Body of pancreas (tissue), 4 donors: ENCODE data around the gene DYSF.

ENCODE experiments used
- POLR2A ChIP-seq, 3 donors: fragments of 450-650 bp; IDR thresholded peaks; one replicate each; pipeline ENCODE4 v1.6.1; 2016; ENCODE audit warnings: antibody characterized with exemption in 3 of 3, mild to moderate bottlenecking in 2 of 3
- TF ChIP-seq, protein P1 (sequence below), 7 experiments: fragments of 450-650 bp in 4 of 7; fragments of 200-600 bp in 3 of 7; sonication (generic) in 3 of 7; IDR thresholded peaks; one replicate each; pipeline ENCODE4 v1.5.1; 2016 to 2019; ENCODE audit warnings: antibody characterized with exemption in 7 of 7

DNA sequence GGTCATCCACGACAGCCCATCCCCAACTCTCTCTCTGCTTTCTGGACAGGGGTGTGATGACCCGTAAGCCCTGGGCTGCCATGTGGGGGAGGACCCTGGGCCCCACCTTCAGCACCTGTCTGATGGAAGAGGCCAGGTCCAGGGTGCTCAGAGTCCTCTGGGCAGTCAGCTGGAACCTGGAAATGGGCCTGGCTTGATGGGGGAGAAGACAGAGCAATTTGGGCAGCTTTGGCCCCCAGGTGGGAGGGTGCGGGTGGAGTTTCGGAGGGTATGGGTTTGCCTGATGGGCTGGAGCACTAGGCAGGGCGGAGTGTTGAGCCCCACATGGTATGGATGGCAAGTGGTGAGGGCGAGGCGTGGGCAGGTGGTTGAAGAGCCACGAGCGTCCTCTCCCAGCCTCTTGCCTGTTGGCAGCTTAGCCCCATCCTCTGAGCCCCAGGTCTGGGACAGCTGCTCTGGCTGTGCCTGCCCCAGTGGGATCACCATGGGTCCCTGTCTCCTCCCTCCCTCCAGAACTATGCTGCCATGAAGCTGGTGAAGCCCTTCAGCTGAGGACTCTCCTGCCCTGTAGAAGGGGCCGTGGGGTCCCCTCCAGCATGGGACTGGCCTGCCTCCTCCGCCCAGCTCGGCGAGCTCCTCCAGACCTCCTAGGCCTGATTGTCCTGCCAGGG lies 232.7 kb downstream of the DYSF start:
- no peak for TF ChIP-seq POLR2A (IDR thresholded peaks at IDR 0.05)
- TF ChIP-seq, protein P1, sequence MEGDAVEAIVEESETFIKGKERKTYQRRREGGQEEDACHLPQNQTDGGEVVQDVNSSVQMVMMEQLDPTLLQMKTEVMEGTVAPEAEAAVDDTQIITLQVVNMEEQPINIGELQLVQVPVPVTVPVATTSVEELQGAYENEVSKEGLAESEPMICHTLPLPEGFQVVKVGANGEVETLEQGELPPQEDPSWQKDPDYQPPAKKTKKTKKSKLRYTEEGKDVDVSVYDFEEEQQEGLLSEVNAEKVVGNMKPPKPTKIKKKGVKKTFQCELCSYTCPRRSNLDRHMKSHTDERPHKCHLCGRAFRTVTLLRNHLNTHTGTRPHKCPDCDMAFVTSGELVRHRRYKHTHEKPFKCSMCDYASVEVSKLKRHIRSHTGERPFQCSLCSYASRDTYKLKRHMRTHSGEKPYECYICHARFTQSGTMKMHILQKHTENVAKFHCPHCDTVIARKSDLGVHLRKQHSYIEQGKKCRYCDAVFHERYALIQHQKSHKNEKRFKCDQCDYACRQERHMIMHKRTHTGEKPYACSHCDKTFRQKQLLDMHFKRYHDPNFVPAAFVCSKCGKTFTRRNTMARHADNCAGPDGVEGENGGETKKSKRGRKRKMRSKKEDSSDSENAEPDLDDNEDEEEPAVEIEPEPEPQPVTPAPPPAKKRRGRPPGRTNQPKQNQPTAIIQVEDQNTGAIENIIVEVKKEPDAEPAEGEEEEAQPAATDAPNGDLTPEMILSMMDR (IDR thresholded peaks at IDR 0.05): no peak
